BJ (cell line): ENCODE measurements around the gene TM4SF1. TPM values are rescaled to one million over a fixed set of nuclear protein-coding genes. Genes with fewer than 3 reads are reported as not detected.

Source experiments
- CTCF ChIA-PET: fragments of 350-600 bp; formaldehyde crosslinking; extraction: SDS; loops from one replicate; lab custom pipeline; 2021; ENCODE audit warnings: antibody characterized with exemption, inconsistent platforms; lab: Yijun Ruan, JAX
- POLR2A ChIA-PET: fragments of 300-600 bp; sonication (Branson Sonifier 250); formaldehyde crosslinking; extraction: SDS; loops from one replicate; lab custom pipeline; 2021; ENCODE audit warnings: antibody characterized with exemption; lab: Charles Lee
- DNase-seq: peaks from one replicate; pipeline ENCODE4 v3.0.0-alpha.2; 2011; ENCODE audit warnings: low read depth
- H3K27me3 ChIP-seq: 2 replicates; pipeline ENCODE4 v1.6.0; 2011; ENCODE audit warnings: low read length; ENCODE audit not compliant: control insufficient read depth, insufficient read depth
- H3K36me3 ChIP-seq: 2 replicates; pipeline ENCODE4 v1.5.1; 2011; ENCODE audit warnings: low read length; ENCODE audit not compliant: control insufficient read depth, insufficient read depth
- H3K4me3 ChIP-seq: 2 replicates; pipeline ENCODE4 v1.5.1; 2011; ENCODE audit warnings: low read depth, mild to moderate bottlenecking, control low read depth, low read length
- CTCF ChIP-seq: IDR thresholded peaks from 2 replicates; pipeline ENCODE4 v1.5.1; 2011; ENCODE audit warnings: low read depth, mild to moderate bottlenecking, control low read depth, inconsistent platforms, low read length, moderate library complexity; ENCODE audit not compliant: insufficient read depth
- polyA plus RNA-seq: library from polyadenylated mRNA; depleted of rRNA; stranded (reverse); fragments of >200 nt; gene quantifications from 2 replicates; pipeline ENCODE4 v1.2.3, GENCODE V29; 2011

The TM4SF1 gene
- polyA plus RNA-seq, 1 experiment, result 48.0 TPM

GRCh38 chr3:149336925-149337324, 40.5 kb downstream of the TM4SF1 start:
- no peak for TF ChIP-seq CTCF
- POLR2A ChIA-PET, result no interaction called here
- Histone ChIP-seq H3K27me3 (no peaks in the 10 kb centered on the region), H3K36me3 (no peaks in the 10 kb centered on the region), H3K4me3 (no peak overlapping the region)
- no peak for DNase-seq
- CTCF ChIA-PET, result interaction anchor here (2.2 kb wide), 1 partner anchor 217 kb away, joined by 8 read pairs; no protein-coding TSS in a partner anchor

GRCh38 chr3:149333176-149333859, 44.1 kb downstream of the TM4SF1 start, which contains the start of gene TM4SF18:
TM4SF18 (minus strand) TSS chr3:149333636; CDS start chr3:149333382, 254 bp downstream.
- H3K36me3 ChIP-seq, result no peaks in the 10 kb centered on the region
- POLR2A ChIA-PET, result no interaction called here
- no peak for TF ChIP-seq CTCF
- CTCF ChIA-PET, result interaction anchor here (0.6 to 2.7 kb wide), 16 partner anchors 8 to 378 kb away, joined by 3 to 20 read pairs (median 4); partner anchors contain the start of gene HPS3
- no peak within 1 kb of the TSS for H3K4me3 ChIP-seq
- H3K27me3 ChIP-seq, result no peaks in the 10 kb centered on the region
- DNase-seq, result no peak

GRCh38 chr3:149332771-149333170, 44.7 kb downstream of the TM4SF1 start:
- ChIA-PET POLR2A (no interaction called here), CTCF (interaction anchor here (1.0 to 1.8 kb wide), 6 partner anchors 60 to 377 kb away, joined by 3 to 12 read pairs (median 5); no protein-coding TSS in a partner anchor)
- Histone ChIP-seq H3K27me3 (no peaks in the 10 kb centered on the region), H3K4me3 (no peak overlapping the region), H3K36me3 (no peaks in the 10 kb centered on the region)
- DNase-seq, result no peak
- no peak for TF ChIP-seq CTCF

- ChIA-PET CTCF (interaction anchor here (1.0 to 1.8 kb wide), 6 partner anchors 10 to 377 kb away, joined by 3 to 12 read pairs (median 5); no protein-coding TSS in a partner anchor), POLR2A (no interaction called here)
- no peak overlapping the region for H3K4me3 ChIP-seq
- DNase-seq, result no peak
- H3K27me3 ChIP-seq, result no peaks in the 10 kb centered on the region
- TF ChIP-seq CTCF, result no peak
- no peaks in the 10 kb centered on the region for H3K36me3 ChIP-seq
These were observed 45.2 kb downstream of the TM4SF1 start for GRCh38 chr3:149332227-149332765.

GRCh38 chr3:149331396-149331795, 46.1 kb downstream of the TM4SF1 start:
- CTCF ChIA-PET, result interaction anchor here (0.6 to 1.8 kb wide), 5 partner anchors 11 to 376 kb away, joined by 3 to 12 read pairs (median 4); no protein-coding TSS in a partner anchor
- DNase-seq, result no peak
- TF ChIP-seq CTCF, result no peak
- Histone ChIP-seq H3K4me3 (no peak overlapping the region), H3K36me3 (no peaks in the 10 kb centered on the region), H3K27me3 (no peaks in the 10 kb centered on the region)
- POLR2A ChIA-PET, result no interaction called here
